Epithelial cell of umbilical artery (primary cell): ENCODE results near the gene ITPKB. TPM values are rescaled to one million over a fixed set of nuclear protein-coding genes. Genes with fewer than 3 reads are reported as not detected.

Source experiments
- total RNA-seq: library from RNA; depleted of rRNA; stranded (reverse); fragments of >200 nt; gene quantifications from 2 replicates; pipeline ENCODE4 v1.2.3, GENCODE V29; 2014

Gene ITPKB
- 20.5 and 21.6 TPM in 2 replicates for total RNA-seq

DNA sequence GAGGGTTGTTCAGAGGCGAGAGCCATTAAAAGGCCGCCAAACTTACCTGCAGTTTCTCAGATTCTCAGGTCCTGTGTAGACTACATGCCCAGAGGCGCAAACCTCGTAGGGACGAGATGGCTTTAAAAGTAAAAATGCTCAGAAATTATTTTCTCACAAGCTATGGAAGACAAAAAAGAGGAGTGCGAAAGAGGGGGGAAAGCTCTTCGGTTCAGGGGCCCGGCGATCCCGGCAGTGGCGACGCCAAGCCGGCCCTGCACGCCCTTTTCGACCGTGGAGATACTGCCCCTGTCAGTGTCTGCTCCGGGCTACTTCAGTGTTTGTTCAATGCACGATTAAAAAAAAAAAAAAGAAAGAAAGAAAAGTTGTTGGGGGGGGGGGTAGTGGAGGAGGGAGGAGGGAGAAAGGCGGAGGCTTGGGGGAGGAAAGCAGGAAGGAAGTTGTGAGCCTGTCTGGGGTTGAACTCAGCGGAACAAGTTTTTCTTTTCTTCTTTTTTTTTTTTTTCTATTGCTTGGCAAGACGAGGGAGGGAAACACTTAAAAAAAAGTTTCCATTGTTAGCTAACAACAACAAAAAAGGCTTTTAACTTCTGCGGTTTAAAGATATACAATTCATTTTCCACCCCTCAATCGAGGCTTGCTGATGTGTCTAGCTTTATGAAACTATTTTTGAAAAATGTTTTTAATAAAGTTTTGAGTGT, at the start of gene ITPKB:
Gene ITPKB, minus strand, starts transcription at position 288 of the 701 bp plus-strand sequence. CDS start 1,824 bp downstream, outside the sequence.

Other genes with a start within 250 kb of the ITPKB start
- not detected in 2 replicates for gene STUM, start 190.5 kb downstream of the ITPKB start, total RNA-seq
- 17.5 and 22.5 TPM in 2 replicates for gene PSEN2, start 131.3 kb upstream of the ITPKB start, total RNA-seq
- gene COQ8A, start 201.0 kb upstream of the ITPKB start, total RNA-seq, result 6.2 and 8.4 TPM in 2 replicates